IPS-18c (cell line): ENCODE data around the gene ANKRD13D.

Source experiments
- H3K4me3 ChIP-seq: 2 replicates; pipeline ENCODE4 v1.7.0; 2013; ENCODE audit warnings: low read depth, mild to moderate bottlenecking, low read length, moderate library complexity; ENCODE audit not compliant: insufficient read depth
- H3K9me3 ChIP-seq: one replicate; pipeline ENCODE4 v1.6.1; 2013; ENCODE audit warnings: mild to moderate bottlenecking, low read length, moderate library complexity; ENCODE audit not compliant: control insufficient read depth, insufficient read depth

The ANKRD13D gene

DNA sequence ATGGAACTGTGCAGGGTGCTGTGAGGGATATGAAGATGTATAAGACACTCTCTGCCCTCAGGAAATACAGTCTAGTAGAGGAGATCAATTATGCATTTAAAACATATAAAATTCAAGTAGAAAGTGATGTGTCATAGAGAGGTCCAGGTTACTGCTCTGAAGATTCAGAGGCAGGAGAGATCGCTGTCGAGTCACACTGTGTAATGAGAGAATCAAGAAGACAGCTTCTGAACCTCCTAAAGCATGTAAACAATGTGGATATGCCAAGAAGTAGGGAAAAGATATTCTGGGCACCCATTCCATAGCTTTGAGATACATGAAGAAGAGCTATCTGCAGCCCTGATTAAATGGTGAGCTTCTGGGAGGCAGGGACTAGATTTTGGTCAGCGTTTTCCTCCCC is 30.9 kb downstream of the ANKRD13D start:
- Histone ChIP-seq H3K4me3 (no peak overlapping the region), H3K9me3 (no peaks in the 10 kb centered on the region)

DNA sequence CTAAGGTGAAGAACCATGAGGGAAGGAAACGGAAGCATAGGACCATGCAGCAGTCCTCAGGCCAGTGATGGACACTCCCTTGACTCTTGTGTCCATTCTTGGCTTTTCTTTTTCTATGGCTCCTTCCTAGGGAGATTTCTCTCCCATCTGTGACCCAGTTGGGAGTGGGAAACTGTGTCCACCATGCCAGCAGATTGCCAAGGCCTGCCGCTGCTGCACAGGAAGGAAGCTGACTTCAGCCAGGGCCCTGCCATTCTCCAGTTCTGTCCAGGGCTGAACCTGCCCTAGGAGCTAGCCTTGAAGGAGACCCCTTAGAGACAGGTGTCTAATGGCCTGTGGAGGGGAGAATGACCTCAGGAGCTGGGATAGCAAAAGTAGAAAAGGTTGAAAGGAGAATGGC is 31.6 kb downstream of the ANKRD13D start:
- Histone ChIP-seq H3K9me3 (no peaks in the 10 kb centered on the region), H3K4me3 (no peak overlapping the region)

GRCh38 chr11:67321313-67321871 is 32.3 kb downstream of the ANKRD13D start:
- H3K9me3 ChIP-seq = no peaks in the 10 kb centered on the region
- no peak overlapping the region for H3K4me3 ChIP-seq

DNA sequence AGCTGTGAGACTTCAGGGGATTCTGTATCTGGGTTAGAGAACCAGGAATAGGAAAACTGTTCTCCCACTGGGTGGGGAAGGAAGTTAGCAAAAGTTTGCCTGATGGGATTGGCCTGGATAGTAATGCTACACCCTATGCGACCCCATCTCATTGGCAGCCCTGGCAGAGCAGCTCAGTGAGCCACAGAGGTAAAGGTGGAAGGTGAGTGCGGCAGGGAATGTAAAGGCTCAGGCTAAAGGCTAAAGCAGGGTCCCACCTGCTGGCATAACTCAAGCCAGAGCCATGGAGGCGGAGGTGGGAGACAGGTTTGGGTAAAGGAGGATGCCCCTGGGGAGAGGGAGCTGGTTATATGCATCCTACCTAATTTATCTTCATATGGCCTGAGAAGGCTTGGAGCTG is 32.9 kb downstream of the ANKRD13D start:
- Histone ChIP-seq H3K9me3 (no peaks in the 10 kb centered on the region), H3K4me3 (no peak overlapping the region)

DNA sequence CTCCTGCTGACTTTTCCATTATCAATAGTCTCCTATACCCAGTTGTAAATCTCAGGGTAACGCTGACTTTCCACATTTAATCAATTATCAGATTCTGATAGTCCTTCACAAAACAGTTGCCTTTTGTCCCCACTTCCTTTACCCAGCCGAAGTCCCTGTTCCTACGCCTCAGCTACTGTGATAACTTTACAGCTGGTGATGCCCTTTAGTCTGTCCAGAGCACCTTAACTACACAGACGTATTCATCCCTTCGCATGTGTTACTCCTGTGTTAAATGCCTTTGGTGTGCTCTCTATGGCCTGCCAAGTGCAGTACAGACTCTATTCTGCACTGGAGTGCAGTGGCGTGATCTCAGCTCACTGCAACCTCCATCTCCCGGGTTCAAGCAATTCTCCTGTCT is 34.4 kb downstream of the ANKRD13D start:
- Histone ChIP-seq H3K9me3 (no peaks in the 10 kb centered on the region), H3K4me3 (no peak overlapping the region)

GRCh38 chr11:67332081-67332691 is 43.1 kb downstream of the ANKRD13D start:
- Histone ChIP-seq H3K4me3 (no peak overlapping the region), H3K9me3 (no peaks in the 10 kb centered on the region)

DNA sequence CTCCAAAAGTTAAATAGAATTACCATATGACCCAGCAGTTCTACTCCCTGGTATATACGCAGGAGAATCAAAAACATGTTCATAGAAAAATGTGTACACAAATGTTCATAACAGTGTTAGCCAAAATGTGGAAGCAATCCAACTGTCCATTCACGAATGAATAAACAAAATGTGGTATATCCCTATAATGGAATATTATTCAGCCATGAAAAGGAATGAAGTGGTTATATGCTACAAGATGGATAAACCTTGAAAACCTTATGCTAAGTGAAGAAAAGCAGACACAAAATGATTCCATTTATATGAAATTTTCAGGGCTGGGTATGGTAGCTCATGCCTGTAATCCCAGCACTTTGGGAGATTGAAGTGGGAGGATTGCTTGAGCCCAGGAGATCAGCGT is 48.2 kb downstream of the ANKRD13D start:
- Histone ChIP-seq H3K9me3 (no peaks in the 10 kb centered on the region), H3K4me3 (no peak overlapping the region)

DNA sequence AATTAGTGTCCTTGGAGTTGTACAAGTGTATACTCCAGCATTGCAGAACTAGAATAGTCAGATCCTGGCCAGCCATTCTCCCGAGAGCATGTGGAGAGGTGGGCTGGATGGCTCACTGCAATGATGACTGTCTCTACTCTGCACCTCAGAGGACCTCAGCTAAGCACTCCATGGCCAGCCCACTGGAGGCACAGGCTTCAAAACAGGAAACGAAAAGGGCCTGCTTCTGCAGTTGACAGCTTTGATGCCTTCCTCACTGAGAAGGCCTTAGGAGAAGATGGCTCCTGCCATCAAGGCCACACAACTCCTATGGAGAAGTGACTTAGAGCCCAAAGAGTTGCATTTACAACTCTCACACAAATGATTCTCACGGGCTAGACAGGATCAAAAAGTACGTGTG is 55.2 kb downstream of the ANKRD13D start:
- no peak overlapping the region for H3K4me3 ChIP-seq

DNA sequence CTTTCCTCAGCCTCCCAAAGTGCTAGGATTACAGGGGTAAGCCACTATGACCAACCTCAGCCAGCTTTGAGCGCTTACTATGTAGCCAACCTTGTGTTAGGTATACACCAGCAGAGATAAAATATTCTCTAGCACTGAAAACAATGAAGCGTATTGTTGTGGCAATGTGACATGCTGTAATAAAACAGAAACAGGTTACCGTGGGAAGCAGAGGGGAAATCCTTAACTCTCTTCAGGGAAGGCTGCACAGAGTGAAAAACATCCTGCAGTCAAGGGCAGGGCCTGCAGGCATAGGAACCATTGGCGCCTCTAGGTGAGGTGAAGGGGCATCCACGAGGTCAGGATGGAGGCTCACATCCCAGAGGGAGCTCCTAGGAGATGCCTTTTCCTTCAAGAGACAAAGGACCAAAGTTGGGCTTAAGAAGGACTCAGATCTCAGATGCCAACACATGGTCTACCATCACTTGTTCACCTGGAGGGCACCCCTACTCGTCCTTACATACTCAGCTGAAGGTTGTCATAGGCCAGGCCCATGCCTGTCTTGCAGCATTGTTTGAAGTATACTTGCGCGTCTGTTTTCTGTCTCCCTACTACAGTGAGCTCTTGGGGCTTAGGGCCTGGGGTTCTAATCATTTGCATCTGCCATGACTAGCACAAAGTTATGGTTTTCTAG is 56.3 kb downstream of the ANKRD13D start:
- Histone ChIP-seq H3K9me3 (no peaks in the 10 kb centered on the region), H3K4me3 (no peak overlapping the region)

More for the DNA sequence above, 55.2 kb downstream of the ANKRD13D start:
- H3K9me3 ChIP-seq = no peaks in the 10 kb centered on the region

DNA sequence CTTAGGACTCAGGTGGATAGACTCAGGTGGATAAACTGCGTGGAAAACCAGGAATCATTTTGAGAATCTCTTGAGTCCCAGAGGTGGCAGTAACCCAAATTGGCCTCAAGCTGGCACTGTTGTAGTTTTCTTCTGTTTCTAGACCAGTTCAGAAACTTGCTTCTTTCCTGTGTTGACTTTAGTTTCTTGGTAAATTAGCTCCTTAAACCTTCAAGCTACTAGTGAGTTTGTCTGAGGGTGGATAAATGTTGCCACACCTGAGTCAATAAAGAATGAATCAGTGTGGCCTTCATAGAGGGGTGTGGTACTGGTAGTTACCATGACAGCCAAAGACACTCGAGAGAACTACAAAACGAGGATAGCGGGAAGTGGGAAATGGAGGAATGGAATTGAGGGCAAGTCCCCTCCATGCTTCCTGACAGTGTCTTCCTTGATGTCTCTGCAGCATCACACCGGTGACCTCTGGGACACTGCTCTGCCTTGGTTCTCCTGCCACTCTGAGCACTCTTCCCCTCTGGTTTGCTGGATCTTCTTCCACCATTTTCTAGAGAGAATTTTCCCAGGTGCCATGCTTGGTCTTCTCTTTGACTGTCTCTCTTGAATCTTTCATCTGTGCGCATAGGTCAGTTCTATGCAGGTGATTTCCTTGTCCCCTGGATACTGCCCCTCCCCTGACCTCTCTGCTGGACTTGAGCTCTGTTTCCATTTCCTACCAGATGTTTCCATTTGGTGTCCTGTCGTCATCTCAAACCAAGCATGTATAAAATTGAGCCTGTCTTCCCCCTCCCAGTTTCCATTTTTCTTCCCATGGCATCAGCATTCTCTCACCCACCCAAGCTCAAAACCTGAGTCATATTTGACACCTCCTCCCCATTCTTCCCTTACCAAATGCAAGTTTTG is 57.1 kb downstream of the ANKRD13D start:
- H3K9me3 ChIP-seq = no peaks in the 10 kb centered on the region
- H3K4me3 ChIP-seq = no peak overlapping the region

DNA sequence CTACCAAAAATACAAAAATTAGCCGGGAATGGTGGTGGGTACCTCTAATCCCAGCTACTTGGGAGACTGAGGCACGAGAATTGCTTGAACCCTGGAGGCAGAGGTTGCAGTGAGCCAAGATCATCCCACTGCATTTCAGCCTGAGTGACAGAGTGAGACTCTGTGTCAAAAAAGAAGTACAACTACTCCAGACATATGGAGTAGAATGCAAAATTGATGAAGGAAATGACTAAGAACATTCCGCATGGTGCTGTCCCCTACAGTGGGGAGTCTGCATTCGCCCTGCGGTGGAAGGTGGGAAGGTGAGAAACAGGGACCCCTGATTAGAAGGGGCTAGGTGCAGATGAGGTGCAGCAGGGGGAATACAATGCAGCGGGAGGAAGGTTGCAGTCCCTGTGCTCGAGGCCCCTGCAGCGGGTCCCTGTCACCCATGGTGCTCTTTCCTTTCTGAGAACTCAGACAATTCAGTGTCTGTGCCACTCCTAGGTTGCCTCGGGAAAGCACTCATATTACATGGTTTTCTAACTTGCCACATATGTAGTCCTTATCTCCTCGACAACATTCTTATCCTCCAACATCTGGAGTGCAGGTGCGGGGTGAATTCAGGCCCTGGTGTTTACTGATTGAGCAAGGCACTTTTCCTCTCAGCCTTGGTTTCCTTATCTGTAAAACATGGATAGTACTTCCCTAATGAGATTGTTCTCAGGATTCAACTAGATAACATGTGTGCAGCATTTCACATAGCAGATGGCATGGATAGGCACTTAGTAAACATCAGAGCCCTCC is 59.1 kb downstream of the ANKRD13D start:
- Histone ChIP-seq H3K4me3 (no peak overlapping the region), H3K9me3 (no peaks in the 10 kb centered on the region)

DNA sequence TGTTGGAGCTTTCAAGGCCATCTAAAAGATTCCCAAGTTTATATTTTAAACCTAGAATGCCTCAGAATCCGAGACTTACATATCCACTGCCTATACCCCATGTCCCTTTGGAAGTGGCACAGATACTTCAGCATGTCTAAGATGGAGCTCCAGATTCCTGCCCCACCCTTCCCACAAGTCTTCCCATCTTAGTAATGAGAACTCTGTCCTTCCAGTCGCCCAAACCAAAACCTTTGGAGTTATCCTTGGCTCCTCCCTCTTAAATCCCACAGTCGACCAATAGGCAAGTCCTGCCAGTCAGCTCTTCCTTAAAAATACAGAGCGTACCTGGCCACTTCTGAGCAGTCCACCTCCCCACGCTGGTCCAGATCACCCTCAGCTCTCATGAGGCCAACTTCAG is 59.9 kb downstream of the ANKRD13D start:
- no peaks in the 10 kb centered on the region for H3K9me3 ChIP-seq
- no peak overlapping the region for H3K4me3 ChIP-seq

- Histone ChIP-seq H3K4me3 (no peak overlapping the region), H3K9me3 (no peaks in the 10 kb centered on the region)
Observed at GRCh38 chr11:67349457-67349856, 60.4 kb downstream of the ANKRD13D start.

DNA sequence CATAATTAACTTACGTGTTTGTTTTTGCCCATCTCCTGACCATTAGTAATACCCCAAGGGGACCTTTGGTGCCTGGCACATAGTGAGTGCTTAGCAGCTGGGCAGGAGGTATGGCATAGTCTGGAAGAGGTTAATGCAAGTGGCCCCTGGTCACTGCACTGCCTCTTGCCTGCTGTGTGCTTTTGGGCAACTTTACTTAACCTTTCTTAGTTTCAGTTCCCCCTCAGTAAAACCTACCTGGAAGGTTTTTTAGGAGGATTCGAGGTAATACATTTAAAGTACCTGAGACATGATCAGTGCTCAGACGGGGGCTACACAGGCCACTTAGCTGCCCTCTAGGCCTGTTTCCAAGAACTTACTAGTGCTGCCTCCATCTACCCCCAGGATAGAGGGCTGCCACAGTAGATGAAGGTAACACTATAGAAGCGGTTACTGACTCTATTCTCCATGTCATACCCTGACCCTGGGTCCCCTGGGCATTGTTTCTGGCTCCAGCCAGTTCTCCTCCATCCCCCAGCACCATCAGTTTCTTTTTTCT is 60.9 kb downstream of the ANKRD13D start:
- no peak overlapping the region for H3K4me3 ChIP-seq

GRCh38 chr11:67351275-67352005 is 62.3 kb downstream of the ANKRD13D start:
- Histone ChIP-seq H3K4me3 (no peak overlapping the region), H3K9me3 (no peaks in the 10 kb centered on the region)

More for the DNA sequence above, 60.9 kb downstream of the ANKRD13D start:
- H3K9me3 ChIP-seq = no peaks in the 10 kb centered on the region
